Left colon (tissue), 2 donors: ENCODE measurements around the gene SPINK7. TPM values are rescaled to one million over a fixed set of nuclear protein-coding genes. Genes with fewer than 3 reads are reported as not detected.
"Not testable (repeated sequence)": the region's sequence is repeated elsewhere in the genome, so short reads cannot be mapped to it uniquely, and the experiment has no call there.

ENCODE experiments used
- ATAC-seq: fragments of 200-7000 bp; cut with Tn5 transposase; one replicate; pipeline ENCODE4 v1.9.1; 2020; ENCODE audit warnings: mild to moderate bottlenecking, moderate library complexity
- DNase-seq, 2 donors: peaks; one replicate each; pipeline ENCODE4 v3.0.0-alpha.2; 2020
- intact Hi-C, 2 donors: fragments of 100-400 bp; cut with DNase I in 1 of 2; cut with micrococcal nuclease in 1 of 2; formaldehyde crosslinking; loops; one replicate each; pipeline versions ENCODE4 v1.11.2 to v1.14.0; 2022; cut with DNase I, micrococcal nuclease
- long read RNA-seq: library from polyadenylated mRNA; unstranded; transcript quantifications from one replicate; pipeline ENCODE4 v2.0.0, GENCODE V29; 2021
- total RNA-seq, 2 donors: library from RNA; stranded (reverse); fragmentation: NEBNext Ultra II Directional; extraction: Animal tissue kit (Norgen Biotek cat#: 25700); gene quantifications; one replicate each; pipeline ENCODE4 v1.2.1, GENCODE V29; 2021
- donor health status: DM: no; HTN: no; CAD: no.
- donor health status: DM: yes; HTN: yes; CAD: no.

Gene SPINK7
- not detected for total RNA-seq
- long read RNA-seq, result 0 reads

GRCh38 chr5:148312153-148312552 lies at the start of gene SPINK7:
TSS of gene SPINK7 (plus strand) at chr5:148312423. CDS start at chr5:148312484, 61 bp downstream.
- ATAC-seq (peak; percentile 71), DNase-seq (no peak)
- intact Hi-C loops, result no loop called here

GRCh38 chr5:148267962-148268361 lies 44.3 kb upstream of the SPINK7 start:
- intact Hi-C loops, result no loop called here
- DNase-seq (no peak), ATAC-seq (no peak)

GRCh38 chr5:148268566-148268965 lies 43.7 kb upstream of the SPINK7 start, which contains the start of gene SPINK13:
TSS of gene SPINK13 (plus strand) at chr5:148268794. CDS start at chr5:148270073, 1,279 bp downstream.
- DNase-seq, result no peak
- intact Hi-C loops, result no loop called here
- ATAC-seq, result no peak

- DNase-seq, intact Hi-C loops, ATAC-seq: not testable (repeated sequence)
Observed at GRCh38 chr5:148275129-148275528, 37.1 kb upstream of the SPINK7 start.

GRCh38 chr5:148280893-148281292 lies 31.3 kb upstream of the SPINK7 start:
- ATAC-seq, intact Hi-C loops, DNase-seq: not testable (repeated sequence)

GRCh38 chr5:148281336-148281735 lies 30.9 kb upstream of the SPINK7 start:
- intact Hi-C loops, DNase-seq, ATAC-seq: not testable (repeated sequence)

- ATAC-seq (peak; percentile 56), DNase-seq (no peak)
- intact Hi-C loops, result no loop called here
Observed at GRCh38 chr5:148290271-148291195, 21.7 kb upstream of the SPINK7 start.

- intact Hi-C loops, result no loop called here
- DNase-seq (no peak), ATAC-seq (no peak)
Observed at GRCh38 chr5:148297731-148298130, 14.5 kb upstream of the SPINK7 start.

GRCh38 chr5:148306446-148306845 lies 5.8 kb upstream of the SPINK7 start:
- intact Hi-C loops, result no loop called here
- DNase-seq (no peak), ATAC-seq (no peak)

GRCh38 chr5:148309019-148309418 lies 3.2 kb upstream of the SPINK7 start:
- DNase-seq, result no peak
- ATAC-seq, result no peak
- intact Hi-C loops, result no loop called here

- intact Hi-C loops, result no loop called here
Observed at GRCh38 chr5:148309746-148310145, 2.5 kb upstream of the SPINK7 start.

GRCh38 chr5:148311484-148311883 lies 739 bp upstream of the SPINK7 start:
- ATAC-seq, result no peak
- no peak for DNase-seq
- intact Hi-C loops, result no loop called here

More at GRCh38 chr5:148309746-148310145, 2.5 kb upstream of the SPINK7 start:
- DNase-seq (no peak), ATAC-seq (no peak)

- ATAC-seq, result peak; percentile 39
- intact Hi-C loops, result no loop called here
- DNase-seq, result no peak
Observed at GRCh38 chr5:148314187-148314586, 2.0 kb downstream of the SPINK7 start.

- DNase-seq, result no peak
- no peak for ATAC-seq
- intact Hi-C loops, result no loop called here
Observed at GRCh38 chr5:148314731-148315130, 2.5 kb downstream of the SPINK7 start.

GRCh38 chr5:148320011-148320963 lies 8.1 kb downstream of the SPINK7 start:
- intact Hi-C loops, result not testable (repeated sequence)

GRCh38 chr5:148333262-148333849 lies 21.1 kb downstream of the SPINK7 start:
- intact Hi-C loops, result no loop called here
- DNase-seq, result no peak
- no peak for ATAC-seq

More at GRCh38 chr5:148320011-148320963, 8.1 kb downstream of the SPINK7 start:
- peak in 1 of 2 donors; percentile 12 for DNase-seq
- not testable (repeated sequence) for ATAC-seq

- no peak for ATAC-seq
- no peak for DNase-seq
- intact Hi-C loops, result no loop called here
Observed at GRCh38 chr5:148335259-148335658, 23.0 kb downstream of the SPINK7 start, which contains the start of gene SPINK9. TSS of gene SPINK9 (plus strand) at chr5:148335559. CDS start at chr5:148335614, 55 bp downstream.

- ATAC-seq, result no peak
- DNase-seq, result no peak
- intact Hi-C loops, result no loop called here
Observed at GRCh38 chr5:148336704-148337435, 24.6 kb downstream of the SPINK7 start.
